Adrenal gland (tissue), 5 donors: ENCODE data around the gene SCAF11.

ENCODE experiments used
- CTCF ChIP-seq, 6 experiments: fragments of 450-650 bp in 4 of 6; fragments of 200-600 bp in 2 of 6; sonication (generic) in 1 of 6; IDR thresholded peaks; 1 replicate in 5 of 6; 2 replicates in 1 of 6; pipeline versions ENCODE4 v1.5.1 to v1.8.0; 2016 to 2021; ENCODE audit warnings: antibody characterized with exemption in 6 of 6, mild to moderate bottlenecking in 2 of 6, moderate library complexity in 1 of 6
- POLR2A ChIP-seq, 2 donors: fragments of 450-650 bp; IDR thresholded peaks; one replicate each; pipeline ENCODE4 v1.6.1; 2017; ENCODE audit warnings: antibody characterized with exemption in 2 of 2, mild to moderate bottlenecking in 2 of 2, moderate library complexity in 1 of 2
- donor health status: DM: no; HTN: no; CAD: no.

- TF ChIP-seq POLR2A (IDR thresholded peaks at IDR 0.05) (no peak), CTCF (IDR thresholded peaks at IDR 0.05) (no peak)
These were observed 31.3 kb downstream of the SCAF11 start for GRCh38 chr12:45959025-45959424.
